ENCODE results near the gene MATCAP1. TPM values are rescaled to one million over a fixed set of nuclear protein-coding genes. Genes with fewer than 3 reads are reported as not detected.

The MATCAP1 gene
- total RNA-seq, 1 experiment from 2014 or later: 40.8 TPM

DNA sequence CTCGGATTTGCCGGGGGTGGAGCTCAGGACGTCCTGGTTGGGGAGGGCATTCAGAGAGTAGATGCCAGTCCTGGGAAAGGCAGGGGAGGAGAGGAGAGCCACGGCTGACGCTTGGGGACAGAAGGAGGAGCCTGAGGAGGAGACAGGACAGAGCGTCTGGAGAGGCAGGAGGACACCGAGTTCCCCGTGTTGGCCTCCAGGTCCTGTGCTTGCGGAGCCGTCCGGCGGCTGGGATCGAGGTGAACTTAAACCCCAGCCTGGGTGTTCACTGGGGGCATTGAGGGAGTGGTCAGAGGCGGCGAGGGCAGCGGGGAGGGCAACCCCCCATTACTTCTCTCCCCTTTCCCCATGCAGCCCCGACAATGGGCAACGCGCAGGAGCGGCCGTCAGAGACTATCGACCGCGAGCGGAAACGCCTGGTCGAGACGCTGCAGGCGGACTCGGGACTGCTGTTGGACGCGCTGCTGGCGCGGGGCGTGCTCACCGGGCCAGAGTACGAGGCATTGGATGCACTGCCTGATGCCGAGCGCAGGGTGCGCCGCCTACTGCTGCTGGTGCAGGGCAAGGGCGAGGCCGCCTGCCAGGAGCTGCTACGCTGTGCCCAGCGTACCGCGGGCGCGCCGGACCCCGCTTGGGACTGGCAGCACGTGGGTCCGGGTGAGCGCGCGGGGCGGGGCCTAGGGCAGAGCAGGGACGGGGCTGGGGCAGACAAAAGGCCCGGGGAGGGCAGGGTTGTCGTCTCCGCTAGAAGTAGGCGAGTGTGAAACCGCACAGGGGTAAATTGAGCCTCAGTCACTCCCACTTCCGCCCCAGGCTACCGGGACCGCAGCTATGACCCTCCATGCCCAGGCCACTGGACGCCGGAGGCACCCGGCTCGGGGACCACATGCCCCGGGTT, 9.7 kb downstream of the MATCAP1 start (continued):
- TF ChIP-seq ZNF219 (CRISPR knock-in tag; IDR thresholded peaks at IDR 0.05; ENCODE audit: borderline replicate concordance) (no peak), HMGA2 (CRISPR knock-in tag; IDR thresholded peaks at IDR 0.05) (no peak), PREB (CRISPR knock-in tag; IDR thresholded peaks at IDR 0.05; ENCODE audit: borderline replicate concordance) (0 out of 2 replicates have a peak, but pooled peaks have one; percentile 27), SMAD4 (CRISPR knock-in tag; IDR thresholded peaks at IDR 0.05) (no peak), GABPB1 (CRISPR knock-in tag; IDR thresholded peaks at IDR 0.05) (peak; percentile 56; the same call in 1 of the 2 replicates), CTCF (IDR thresholded peaks at IDR 0.05) (no peak), JUN (CRISPR knock-in tag; IDR thresholded peaks at IDR 0.05) (no peak), MXD4 (CRISPR knock-in tag; IDR thresholded peaks at IDR 0.05; ENCODE audit: borderline replicate concordance) (no peak), ZNF416 (CRISPR knock-in tag; IDR thresholded peaks at IDR 0.05) (no peak), TP53 (CRISPR knock-in tag; IDR thresholded peaks at IDR 0.05) (0 out of 2 replicates have a peak, but pooled peaks have one; percentile 39), CREM (CRISPR knock-in tag; IDR thresholded peaks at IDR 0.05) (peak; percentile 64; the same call in 1 of the 2 replicates), ELF4 (CRISPR knock-in tag; IDR thresholded peaks at IDR 0.05; ENCODE audit: low read depth) (0 out of 2 replicates have a peak, but pooled peaks have one; percentile 68), E2F4 (CRISPR knock-in tag; IDR thresholded peaks at IDR 0.05; ENCODE audit: borderline replicate concordance, low read depth) (no peak), ZNF396 (CRISPR knock-in tag; IDR thresholded peaks at IDR 0.05; ENCODE audit: borderline replicate concordance) (no peak), NFYB (CRISPR knock-in tag; conservative IDR thresholded peaks at IDR 0.05; ENCODE audit: low read depth) (peak; percentile 21; the same call in 1 of the 2 replicates), ZNF671 (CRISPR knock-in tag; IDR thresholded peaks at IDR 0.05) (no peak), PRRX2 (CRISPR knock-in tag; IDR thresholded peaks at IDR 0.05) (no peak), MLX (CRISPR knock-in tag; IDR thresholded peaks at IDR 0.05) (0 out of 2 replicates have a peak, but pooled peaks have one; percentile 36), NFE2L1 (CRISPR knock-in tag; IDR thresholded peaks at IDR 0.05) (no peak), ESRRA (CRISPR knock-in tag; IDR thresholded peaks at IDR 0.05; ENCODE audit: borderline replicate concordance) (no peak; the same call in 1 of the 2 replicates), TCF7 (CRISPR knock-in tag; IDR thresholded peaks at IDR 0.05; ENCODE audit: low read depth) (no peak), GRHL2 (CRISPR knock-in tag; IDR thresholded peaks at IDR 0.05; ENCODE audit: insufficient replicate concordance, severe bottlenecking) (no peak), ZNF423 (CRISPR knock-in tag; IDR thresholded peaks at IDR 0.05) (no peak), ATF3 (CRISPR knock-in tag; conservative IDR thresholded peaks at IDR 0.05) (no peak)
- TF ChIP-seq, protein P1, sequence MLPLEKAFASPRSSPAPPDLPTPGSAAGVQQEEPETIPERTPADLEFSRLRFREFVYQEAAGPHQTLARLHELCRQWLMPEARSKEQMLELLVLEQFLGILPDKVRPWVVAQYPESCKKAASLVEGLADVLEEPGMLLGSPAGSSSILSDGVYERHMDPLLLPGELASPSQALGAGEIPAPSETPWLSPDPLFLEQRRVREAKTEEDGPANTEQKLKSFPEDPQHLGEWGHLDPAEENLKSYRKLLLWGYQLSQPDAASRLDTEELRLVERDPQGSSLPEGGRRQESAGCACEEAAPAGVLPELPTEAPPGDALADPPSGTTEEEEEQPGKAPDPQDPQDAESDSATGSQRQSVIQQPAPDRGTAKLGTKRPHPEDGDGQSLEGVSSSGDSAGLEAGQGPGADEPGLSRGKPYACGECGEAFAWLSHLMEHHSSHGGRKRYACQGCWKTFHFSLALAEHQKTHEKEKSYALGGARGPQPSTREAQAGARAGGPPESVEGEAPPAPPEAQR (CRISPR knock-in tag; IDR thresholded peaks at IDR 0.05): no peak
- TF ChIP-seq, protein P2, sequence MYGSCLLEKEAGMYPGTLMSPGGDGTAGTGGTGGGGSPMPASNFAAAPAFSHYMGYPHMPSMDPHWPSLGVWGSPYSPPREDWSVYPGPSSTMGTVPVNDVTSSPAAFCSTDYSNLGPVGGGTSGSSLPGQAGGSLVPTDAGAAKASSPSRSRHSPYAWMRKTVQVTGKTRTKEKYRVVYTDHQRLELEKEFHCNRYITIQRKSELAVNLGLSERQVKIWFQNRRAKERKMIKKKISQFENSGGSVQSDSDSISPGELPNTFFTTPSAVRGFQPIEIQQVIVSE (CRISPR knock-in tag; IDR thresholded peaks at IDR 0.05; ENCODE audit: borderline replicate concordance): no peak
- TF ChIP-seq, protein P3, sequence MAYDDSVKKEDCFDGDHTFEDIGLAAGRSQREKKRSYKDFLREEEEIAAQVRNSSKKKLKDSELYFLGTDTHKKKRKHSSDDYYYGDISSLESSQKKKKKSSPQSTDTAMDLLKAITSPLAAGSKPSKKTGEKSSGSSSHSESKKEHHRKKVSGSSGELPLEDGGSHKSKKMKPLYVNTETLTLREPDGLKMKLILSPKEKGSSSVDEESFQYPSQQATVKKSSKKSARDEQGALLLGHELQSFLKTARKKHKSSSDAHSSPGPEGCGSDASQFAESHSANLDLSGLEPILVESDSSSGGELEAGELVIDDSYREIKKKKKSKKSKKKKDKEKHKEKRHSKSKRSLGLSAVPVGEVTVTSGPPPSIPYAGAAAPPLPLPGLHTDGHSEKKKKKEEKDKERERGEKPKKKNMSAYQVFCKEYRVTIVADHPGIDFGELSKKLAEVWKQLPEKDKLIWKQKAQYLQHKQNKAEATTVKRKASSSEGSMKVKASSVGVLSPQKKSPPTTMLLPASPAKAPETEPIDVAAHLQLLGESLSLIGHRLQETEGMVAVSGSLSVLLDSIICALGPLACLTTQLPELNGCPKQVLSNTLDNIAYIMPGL (CRISPR knock-in tag; IDR thresholded peaks at IDR 0.05): peak; percentile 86

Measured in WTC11 (cell line).